ENCODE measurements around the gene ASS1.

Gene ASS1

GRCh38 chr9:130437011-130437789, 7.6 kb upstream of the ASS1 start:
- no peak for DNase-seq

GRCh38 chr9:130438382-130438981, 6.3 kb upstream of the ASS1 start:
- no peak for DNase-seq

- no peak for DNase-seq
These were observed 3.7 kb upstream of the ASS1 start for GRCh38 chr9:130441031-130441430.

- DNase-seq, result no peak
These were observed 1.9 kb upstream of the ASS1 start for GRCh38 chr9:130442746-130443455.

- DNase-seq, result no peak
These were observed 1.3 kb upstream of the ASS1 start for GRCh38 chr9:130443456-130443801.

GRCh38 chr9:130443840-130444492, 795 bp upstream of the ASS1 start:
- DNase-seq, result no peak

- peak; percentile 43 for DNase-seq
These were observed 665 bp downstream of the ASS1 start for GRCh38 chr9:130445268-130445983.

- no peak for DNase-seq
These were observed 1.5 kb downstream of the ASS1 start for GRCh38 chr9:130446101-130446861.

- DNase-seq, result peak; percentile 24
These were observed 2.5 kb downstream of the ASS1 start for GRCh38 chr9:130447193-130447816.

- DNase-seq, result peak; percentile 25
These were observed 3.4 kb downstream of the ASS1 start for GRCh38 chr9:130448035-130448624.

- no peak for DNase-seq
These were observed 4.2 kb downstream of the ASS1 start for GRCh38 chr9:130448771-130449603.

GRCh38 chr9:130450344-130451003, 5.7 kb downstream of the ASS1 start:
- peak; percentile 20 for DNase-seq

- DNase-seq, result no peak
These were observed 6.2 kb downstream of the ASS1 start for GRCh38 chr9:130451004-130451390.

- DNase-seq, result peak; percentile 75
These were observed 7.0 kb downstream of the ASS1 start for GRCh38 chr9:130451509-130452388.

- no peak for DNase-seq
These were observed 8.1 kb downstream of the ASS1 start for GRCh38 chr9:130452835-130453234.

GRCh38 chr9:130453487-130453886, 8.7 kb downstream of the ASS1 start:
- peak; percentile 93 for DNase-seq

GRCh38 chr9:130454096-130454811, 9.5 kb downstream of the ASS1 start:
- no peak for DNase-seq

- no peak for DNase-seq
These were observed 10.1 kb downstream of the ASS1 start for GRCh38 chr9:130454812-130455325.

Data from NCI-H146 (cell line).